ENCODE results near the gene COMT. TPM values are rescaled to one million over a fixed set of nuclear protein-coding genes. Genes with fewer than 3 reads are reported as not detected.

The COMT gene
- total and polyA plus RNA-seq, 9 of the 15 experiments (the other 6 are each of a cell fraction or from before 2014, with no cell fraction given), result 12.5 to 351 (median 155) TPM

GRCh38 chr22:19984201-19984753 is 42.7 kb downstream of the COMT start (continued):
- 0 out of 2 replicates have a peak, but pooled peaks have one; percentile 32 for TF ChIP-seq HDGF (IDR thresholded peaks at IDR 0.05)
- TF ChIP-seq E2F1 (CRISPR knock-in tag; IDR thresholded peaks at IDR 0.05), result 0 out of 2 replicates have a peak, but pooled peaks have one; percentile 30
- no peak for TF ChIP-seq ZSCAN32 (CRISPR knock-in tag; IDR thresholded peaks at IDR 0.05)
- TF ChIP-seq ELK1 (CRISPR knock-in tag; IDR thresholded peaks at IDR 0.05), result no peak
- no peak for TF ChIP-seq HMGN3 (IDR thresholded peaks at IDR 0.05; ENCODE audit: borderline replicate concordance, extremely low read depth, insufficient read length, low read depth, low read length)
- TF ChIP-seq RAD21 (CRISPR knock-in tag; conservative IDR thresholded peaks at IDR 0.05 in 1 of 2, IDR thresholded peaks at IDR 0.05 in 1 of 2), result no peak
- TF ChIP-seq CCAR2 (IDR thresholded peaks at IDR 0.05; ENCODE audit: low read depth, low read length), result no peak
- TF ChIP-seq CEBPB (tag; IDR thresholded peaks at IDR 0.05), result no peak
- TF ChIP-seq ZNF212 (CRISPR knock-in tag; IDR thresholded peaks at IDR 0.05), result no peak
- TF ChIP-seq ILK (tag; IDR thresholded peaks at IDR 0.05; ENCODE audit: borderline replicate concordance, low read depth), result no peak
- no peak for TF ChIP-seq ZFPM2 (CRISPR knock-in tag; IDR thresholded peaks at IDR 0.05)
- TF ChIP-seq GTF2B (IDR thresholded peaks at IDR 0.05; ENCODE audit: extremely low read depth, insufficient read length), result no peak
- TF ChIP-seq ADNP (tag; IDR thresholded peaks at IDR 0.05), result no peak
- no peak; a peak in 1 of 4 replicates for TF ChIP-seq MAZ (CRISPR knock-in tag; conservative IDR thresholded peaks at IDR 0.05 in 1 of 2, IDR thresholded peaks at IDR 0.05 in 1 of 2)
- no peak for TF ChIP-seq E2F6 (IDR thresholded peaks at IDR 0.05; ENCODE audit: borderline replicate concordance in 1 of 2, extremely low read depth in 1 of 2, insufficient read depth in 1 of 2, insufficient read length in 1 of 2, low read depth in 1 of 2, low read length in 1 of 2, poor library complexity in 1 of 2, severe bottlenecking in 1 of 2)
- TF ChIP-seq SMC3 (conservative IDR thresholded peaks at IDR 0.05; ENCODE audit: insufficient read depth, low read depth, low read length), result no peak
- TF ChIP-seq ZNF609 (CRISPR knock-in tag; IDR thresholded peaks at IDR 0.05; ENCODE audit: borderline replicate concordance), result no peak
- TF ChIP-seq ZNF696 (CRISPR knock-in tag; conservative IDR thresholded peaks at IDR 0.05), result no peak
